ENCODE data around the gene EEPD1.
"Not testable (repeated sequence)": the region's sequence is repeated elsewhere in the genome, so short reads cannot be mapped to it uniquely, and the experiment has no call there.

EEPD1 gene

DNA sequence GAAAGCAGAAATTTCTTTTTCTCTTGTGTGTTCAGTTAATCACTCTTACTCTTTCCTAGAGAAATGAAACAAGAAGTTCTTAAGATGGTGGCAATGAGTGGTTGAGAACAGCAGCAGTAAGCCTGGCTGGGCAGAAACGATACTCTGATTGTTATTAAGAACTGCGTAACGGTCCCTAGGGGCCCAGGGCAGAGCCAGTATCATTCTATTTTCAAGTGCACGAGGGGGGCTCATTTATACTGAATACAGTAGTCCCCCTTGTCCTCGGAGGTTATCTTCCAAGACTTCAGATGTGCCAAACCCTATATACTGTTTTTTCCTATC is 64.9 kb downstream of the EEPD1 start:
- no peak for DNase-seq

DNA sequence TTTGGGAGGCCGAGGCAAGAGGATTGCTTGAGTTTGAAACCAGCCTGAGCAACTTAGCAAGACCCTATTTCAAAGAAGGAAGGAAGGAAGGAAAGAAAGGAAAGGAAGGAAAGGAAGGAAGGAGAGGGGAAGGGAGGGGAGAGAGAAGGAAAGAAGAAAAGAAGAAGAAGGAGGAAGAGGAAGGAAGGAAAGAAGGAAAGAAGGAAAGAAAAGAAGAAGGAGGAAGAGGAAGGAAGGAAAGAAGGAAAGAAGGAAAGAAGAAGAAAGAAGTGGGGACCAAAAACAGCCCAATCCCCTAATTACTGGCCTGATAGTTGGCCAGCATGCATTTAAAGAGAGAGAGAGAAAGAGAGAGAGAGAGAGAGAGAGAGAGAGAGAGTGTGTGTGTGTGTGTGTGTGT is 66.4 kb downstream of the EEPD1 start:
- DNase-seq = no peak

GRCh38 chr7:36223851-36224250 is 70.8 kb downstream of the EEPD1 start:
- DNase-seq = no peak

DNA sequence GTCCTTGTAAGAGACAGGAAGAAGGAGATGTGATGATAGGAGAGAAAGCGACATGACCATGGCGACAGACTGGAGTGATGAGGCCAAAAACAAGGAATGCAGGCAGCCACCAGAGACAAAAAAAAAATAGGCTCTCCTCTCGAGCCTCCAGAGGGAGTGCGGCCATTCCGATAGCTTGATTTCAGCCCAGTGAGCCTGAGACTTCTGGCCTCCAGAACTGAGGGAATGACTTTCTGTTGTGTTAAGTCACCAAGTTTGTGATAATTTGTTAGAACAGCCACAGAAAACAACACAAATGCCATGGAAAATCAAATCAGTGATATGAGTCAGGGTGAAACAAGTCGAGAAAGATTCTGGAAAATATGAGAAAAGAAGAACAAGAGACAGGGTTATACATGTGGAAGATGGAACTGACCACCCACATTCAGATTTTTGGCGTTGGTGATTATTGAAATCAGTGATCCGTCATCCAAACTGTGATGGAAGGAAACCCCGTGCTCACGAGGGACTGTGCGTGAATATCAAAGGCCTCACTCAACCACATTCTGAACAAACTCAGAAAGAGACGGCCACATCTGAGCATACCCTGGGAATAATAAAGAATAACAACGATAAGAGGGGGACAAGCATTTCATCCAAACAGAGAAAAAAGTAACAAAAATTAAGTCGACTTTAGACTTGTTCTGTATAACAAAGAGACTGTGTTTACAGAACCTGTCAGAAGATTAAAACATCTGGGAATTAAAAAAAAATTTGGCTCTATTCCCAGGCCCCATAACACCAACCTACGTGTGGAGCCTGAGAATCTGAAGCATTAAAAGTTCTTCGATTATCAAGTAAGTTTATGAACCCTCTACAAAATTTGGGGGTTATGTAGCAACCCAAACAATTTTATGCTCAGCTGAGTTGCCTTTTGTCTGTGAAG is 72.1 kb downstream of the EEPD1 start:
- DNase-seq = no peak

- no peak for DNase-seq
Observed at GRCh38 chr7:36226151-36226550, 73.1 kb downstream of the EEPD1 start.

- no peak for DNase-seq
Observed at GRCh38 chr7:36227223-36227622, 74.2 kb downstream of the EEPD1 start.

DNA sequence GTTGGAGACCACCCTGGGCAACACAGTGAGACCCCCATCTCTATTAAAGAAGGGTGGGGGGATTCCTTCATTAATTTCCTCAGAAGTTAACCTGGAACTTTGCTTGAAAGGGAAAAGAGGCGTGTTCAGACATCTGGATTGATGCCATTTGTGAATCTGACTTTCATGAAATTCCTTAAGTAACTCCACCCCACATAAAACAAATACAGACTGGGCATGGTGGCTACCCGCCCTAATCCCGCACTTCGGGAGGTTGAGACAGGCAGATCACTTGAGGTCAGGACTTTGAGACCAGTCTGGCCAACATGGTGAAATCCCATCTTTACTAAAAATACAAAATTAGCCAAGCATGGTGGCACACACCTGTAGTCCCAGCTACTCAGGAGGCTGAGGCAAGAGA is 75.0 kb downstream of the EEPD1 start:
- no peak for DNase-seq

- no peak for DNase-seq
Observed at GRCh38 chr7:36231406-36231805, 78.4 kb downstream of the EEPD1 start.

DNA sequence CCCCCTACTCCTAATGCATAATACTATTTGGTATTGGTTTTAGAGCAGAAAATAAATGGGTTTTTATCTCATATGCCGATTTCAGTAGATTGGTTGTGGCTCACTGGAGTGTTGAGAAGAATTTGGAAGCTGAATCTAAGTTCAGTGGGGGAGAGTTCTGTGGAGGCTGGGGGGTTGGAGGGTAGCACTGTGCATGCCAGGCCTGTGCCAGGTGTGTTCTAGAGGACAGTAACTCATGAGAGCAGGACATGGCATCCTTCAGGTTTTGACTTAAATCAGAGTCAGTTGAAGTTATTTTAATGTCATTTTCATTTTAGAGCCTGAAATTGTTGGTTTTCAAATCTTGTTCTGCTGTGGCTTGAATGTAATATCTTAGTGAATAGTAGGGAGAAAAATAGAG is 79.5 kb downstream of the EEPD1 start:
- no peak for DNase-seq

- no peak for DNase-seq
Observed at GRCh38 chr7:36232971-36233550, 80.0 kb downstream of the EEPD1 start.

GRCh38 chr7:36236073-36236472 is 83.0 kb downstream of the EEPD1 start:
- no peak for DNase-seq

DNA sequence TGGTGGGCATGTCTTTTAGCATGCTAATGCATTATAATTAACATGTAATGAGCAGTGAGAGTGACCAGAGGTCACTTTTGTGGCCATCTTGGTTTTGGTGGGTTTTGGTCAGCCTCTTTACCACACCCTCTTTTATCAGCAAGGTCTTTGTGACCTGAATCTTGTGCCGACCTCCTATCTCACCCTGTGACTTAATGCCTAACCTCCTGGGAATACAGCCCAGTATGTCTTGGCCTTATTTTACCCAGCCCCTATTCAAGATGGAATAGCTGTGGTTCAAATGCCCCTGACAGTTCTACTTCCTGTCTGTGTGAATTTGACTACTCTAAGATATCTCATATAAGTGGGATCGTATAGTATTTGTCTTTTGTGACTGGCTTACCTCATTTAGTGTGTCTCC is 85.1 kb downstream of the EEPD1 start:
- DNase-seq = no peak

DNA sequence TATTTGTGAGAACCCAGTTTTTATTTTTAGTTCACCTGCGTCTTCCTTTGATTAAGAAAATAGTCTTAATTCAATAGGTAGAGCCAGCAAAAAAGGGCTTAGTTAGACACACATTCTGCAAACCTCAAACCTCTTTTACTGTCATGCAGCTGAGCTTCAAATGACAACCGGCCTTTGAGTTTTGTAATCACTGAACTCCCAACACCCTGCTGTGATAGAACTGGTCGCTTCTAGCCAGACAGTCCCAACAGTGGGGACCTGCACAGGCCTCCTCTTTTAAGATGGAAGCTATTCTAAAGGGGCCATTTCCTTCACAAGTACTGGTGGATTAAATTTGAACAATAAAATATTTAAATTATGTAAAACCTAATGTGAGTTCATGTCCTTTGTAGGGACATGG is 90.3 kb downstream of the EEPD1 start:
- not testable (repeated sequence) for DNase-seq

GRCh38 chr7:36244001-36244400 is 90.9 kb downstream of the EEPD1 start:
- not testable (repeated sequence) for DNase-seq

DNA sequence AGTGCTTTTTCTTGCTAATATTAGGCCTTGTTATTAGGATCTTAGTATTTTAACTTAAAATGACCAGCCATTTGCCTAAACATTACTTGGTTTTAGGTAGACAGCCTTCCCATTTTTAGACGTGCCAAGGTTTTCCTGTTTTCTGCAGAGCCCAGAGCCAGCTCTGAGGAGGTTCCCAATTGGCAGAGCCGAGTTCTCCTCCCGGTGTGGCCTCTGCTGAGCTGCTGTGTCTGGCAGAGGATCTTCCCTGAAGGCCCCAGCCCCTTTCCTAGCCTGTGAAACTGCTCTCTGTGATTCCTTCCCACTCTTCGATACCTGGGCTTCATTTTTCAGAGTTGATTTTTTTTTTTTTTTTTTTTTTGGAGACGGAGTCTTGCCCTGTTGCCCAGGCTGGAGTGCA is 91.4 kb downstream of the EEPD1 start:
- no peak for DNase-seq

- DNase-seq = no peak
Observed at GRCh38 chr7:36245684-36246299, 92.7 kb downstream of the EEPD1 start.

- DNase-seq = no peak
Observed at GRCh38 chr7:36249091-36249490, 96.0 kb downstream of the EEPD1 start.

DNA sequence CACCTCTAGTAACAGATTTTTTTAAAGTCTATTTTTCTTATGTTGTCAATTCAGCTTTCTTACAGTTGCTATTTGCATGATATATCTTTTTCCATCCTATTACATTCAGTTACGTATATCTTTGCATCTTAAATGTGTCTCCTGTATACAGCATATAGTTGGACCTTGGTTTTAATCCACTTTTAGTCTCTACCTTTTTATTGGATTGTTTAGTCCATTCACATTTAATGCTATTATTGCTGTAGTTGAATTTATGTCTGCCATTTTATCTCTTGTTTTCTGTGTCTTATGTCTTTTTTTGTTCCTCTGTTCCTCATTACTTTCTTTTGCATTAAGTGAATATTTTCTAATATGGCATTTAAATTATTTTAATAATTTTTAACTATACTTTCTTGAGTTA is 100.6 kb downstream of the EEPD1 start:
- no peak for DNase-seq

DNA sequence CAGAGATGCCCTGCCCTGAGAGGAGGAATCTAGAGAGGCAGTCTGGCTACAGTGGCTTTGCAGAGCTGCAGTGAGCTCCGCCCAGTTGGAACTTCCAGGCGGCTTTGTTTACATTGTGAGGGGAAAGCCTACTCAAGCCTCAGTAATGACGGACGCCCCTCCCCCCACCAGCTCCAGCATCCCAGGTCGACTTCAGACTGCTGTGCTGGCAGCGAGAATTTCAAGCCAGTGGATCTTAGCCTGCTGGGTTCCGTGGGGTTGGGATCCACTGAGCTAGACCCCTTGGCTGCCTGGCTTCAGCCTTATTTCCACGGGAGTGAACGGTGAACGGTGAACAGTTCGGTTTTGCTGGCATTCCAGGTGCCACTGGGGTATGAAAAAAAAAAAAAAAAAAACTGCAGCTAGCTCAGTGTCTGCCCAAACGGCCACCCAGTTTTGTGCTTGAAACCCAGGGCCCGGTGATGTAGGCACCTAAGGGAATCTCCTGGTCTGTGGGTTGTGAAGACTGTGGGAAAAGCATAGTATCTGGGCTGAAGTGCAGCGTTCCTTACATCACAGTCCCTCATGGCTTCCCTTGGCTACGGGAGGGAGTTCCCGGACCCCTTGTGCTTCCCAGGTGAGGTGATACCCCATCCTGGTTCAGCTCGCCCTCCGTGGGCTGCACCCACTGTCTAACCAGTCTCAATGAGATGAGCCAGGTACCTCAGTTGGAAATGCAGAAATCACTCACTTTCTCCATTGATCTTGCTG is 105.6 kb downstream of the EEPD1 start:
- DNase-seq = not testable (repeated sequence)

GRCh38 chr7:36260481-36260880 is 107.4 kb downstream of the EEPD1 start:
- no peak for DNase-seq

DNA sequence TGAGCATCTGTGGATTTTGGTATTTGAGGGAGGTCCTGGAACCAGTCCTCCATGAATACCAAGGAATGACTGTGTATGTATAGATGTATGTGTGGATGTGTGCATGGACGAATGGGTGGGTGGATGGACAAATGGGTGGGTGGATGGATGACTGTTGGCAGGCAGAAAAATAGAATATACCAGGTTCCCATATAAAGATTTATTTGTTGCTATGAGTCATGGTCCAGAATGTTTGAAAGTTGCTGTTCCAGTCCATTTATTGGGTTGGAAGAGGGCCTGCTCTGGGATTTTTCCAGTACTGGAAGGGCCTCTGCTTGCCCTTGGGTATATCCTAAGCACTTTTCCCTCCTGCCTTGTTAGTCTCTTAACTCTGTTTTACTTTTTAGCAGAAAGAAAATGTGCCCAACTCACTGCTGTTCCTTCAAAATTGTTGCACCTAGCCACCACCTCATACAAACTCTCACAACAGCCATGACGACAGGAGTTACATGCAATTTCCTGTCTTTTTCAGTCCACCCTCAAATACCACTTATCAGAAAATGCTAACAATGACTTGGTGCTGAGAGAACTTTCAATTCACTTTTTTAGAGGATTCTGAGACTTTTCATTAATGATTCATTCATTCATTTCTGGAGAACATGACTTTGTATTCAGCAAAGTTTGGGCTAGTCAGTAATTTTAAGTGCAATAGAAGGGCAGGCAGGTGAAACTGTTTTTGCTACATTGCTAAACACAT is 108.1 kb downstream of the EEPD1 start:
- DNase-seq = no peak

- no peak for DNase-seq
Observed at GRCh38 chr7:36262309-36263094, 109.4 kb downstream of the EEPD1 start.
